ENCODE measurements around the gene MICU1.
"Not testable (repeated sequence)": the region's sequence is repeated elsewhere in the genome, so short reads cannot be mapped to it uniquely, and the experiment has no call there.

The MICU1 gene

DNA sequence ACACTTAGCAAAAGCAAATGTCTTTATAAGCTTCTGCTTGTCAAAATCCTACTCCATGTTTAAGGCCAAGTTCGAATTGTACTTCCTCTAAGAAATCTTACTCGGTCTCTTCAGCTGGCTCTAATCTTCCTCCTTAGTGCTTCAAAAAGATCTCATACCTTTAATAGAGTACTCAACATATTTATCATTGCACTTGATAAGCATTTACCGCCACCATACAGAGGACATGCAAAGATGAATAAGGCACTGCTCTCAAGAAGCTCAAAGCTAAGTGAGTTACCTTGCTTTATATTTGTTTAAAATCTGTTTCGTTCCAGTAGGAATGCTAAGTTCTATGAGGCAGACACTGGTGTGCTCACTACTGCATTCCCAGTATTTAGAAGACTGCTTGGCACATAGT is 209.2 kb downstream of the MICU1 start:
- Mint-ChIP-seq H3K4me3 (no peak overlapping the region), H3K27ac (no peak overlapping the region), H3K36me3 (ENCODE audit: low read depth) (peaks cover 5% of the 10 kb centered on the region), H3K9me3 (no peaks in the 10 kb centered on the region), H3K27me3 (ENCODE audit: low read depth) (no peaks in the 10 kb centered on the region), H3K4me1 (ENCODE audit: low read depth) (no peaks in the 10 kb centered on the region)

DNA sequence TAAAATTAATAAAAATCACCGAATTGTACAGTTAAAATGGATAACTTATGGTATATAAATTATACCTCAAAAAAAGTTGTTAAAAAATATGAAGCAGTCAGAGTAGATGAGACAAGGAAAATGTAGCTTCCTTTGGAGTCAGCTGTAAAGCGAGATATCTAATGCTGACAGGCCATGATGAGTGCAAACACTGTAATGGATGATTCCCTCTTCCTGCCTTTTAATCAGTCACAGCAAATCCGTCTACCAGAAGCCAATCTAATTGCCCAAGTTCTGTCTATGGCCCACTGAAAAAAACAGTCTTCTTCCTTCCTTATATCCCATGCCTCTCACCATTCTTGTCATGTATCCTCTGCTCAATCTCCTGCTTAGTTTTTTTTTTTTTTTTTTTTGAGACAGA is 211.2 kb downstream of the MICU1 start:
- Mint-ChIP-seq H3K27ac (no peak overlapping the region), H3K4me3 (no peak overlapping the region), H3K27me3 (ENCODE audit: low read depth) (no peaks in the 10 kb centered on the region), H3K36me3 (ENCODE audit: low read depth) (peaks cover under 1% of the 10 kb centered on the region), H3K9me3 (no peaks in the 10 kb centered on the region), H3K4me1 (ENCODE audit: low read depth) (no peaks in the 10 kb centered on the region)

- H3K36me3 Mint-ChIP-seq (ENCODE audit: low read depth): no peaks in the 10 kb centered on the region
- H3K4me3 Mint-ChIP-seq: no peak overlapping the region
- H3K9me3 Mint-ChIP-seq: no peaks in the 10 kb centered on the region
- no peaks in the 10 kb centered on the region for H3K4me1 Mint-ChIP-seq (ENCODE audit: low read depth)
- H3K27ac Mint-ChIP-seq: no peak overlapping the region
- H3K27me3 Mint-ChIP-seq (ENCODE audit: low read depth): no peaks in the 10 kb centered on the region
These were observed 216.7 kb downstream of the MICU1 start for GRCh38 chr10:72409167-72409566.

DNA sequence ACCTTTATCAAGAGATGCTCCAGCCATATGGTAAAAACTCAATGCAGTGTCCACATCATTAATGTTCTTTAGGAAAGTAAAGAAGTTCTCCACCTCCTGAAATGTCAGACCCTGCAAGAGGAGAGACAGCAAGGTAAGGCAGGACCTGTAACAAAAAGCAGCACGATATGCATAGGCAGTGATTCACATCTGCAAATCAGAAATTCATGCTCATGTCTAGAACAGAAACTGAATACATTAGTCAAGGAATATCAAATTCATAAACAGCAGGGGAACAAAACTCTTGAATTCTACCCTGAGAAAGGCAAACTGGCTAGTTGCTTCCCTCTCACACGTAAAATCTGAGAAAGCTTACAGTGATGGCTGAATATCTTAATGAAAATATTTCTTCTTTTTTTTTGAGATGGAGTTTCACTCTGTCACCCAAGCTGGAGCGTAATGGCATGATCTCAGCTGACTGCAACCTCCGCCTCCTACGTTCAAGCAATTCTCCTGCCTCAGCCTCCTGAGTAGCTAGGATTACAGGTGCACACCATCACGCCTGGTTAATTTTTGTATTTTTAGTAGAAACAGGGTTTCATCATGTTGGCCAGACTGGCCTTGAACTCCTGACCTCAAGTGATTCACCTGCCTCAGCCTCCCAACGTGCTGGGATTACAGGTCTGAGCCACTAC is 217.8 kb downstream of the MICU1 start:
- Mint-ChIP-seq H3K27ac (no peak overlapping the region), H3K9me3 (no peaks in the 10 kb centered on the region), H3K4me3 (no peak overlapping the region), H3K27me3 (ENCODE audit: low read depth) (no peaks in the 10 kb centered on the region), H3K4me1 (ENCODE audit: low read depth) (no peaks in the 10 kb centered on the region), H3K36me3 (ENCODE audit: low read depth) (no peaks in the 10 kb centered on the region)

GRCh38 chr10:72407471-72407870 is 218.4 kb downstream of the MICU1 start:
- Mint-ChIP-seq H3K36me3 (ENCODE audit: low read depth) (no peaks in the 10 kb centered on the region), H3K27ac (no peak overlapping the region), H3K9me3 (no peaks in the 10 kb centered on the region), H3K27me3 (ENCODE audit: low read depth) (no peaks in the 10 kb centered on the region), H3K4me3 (no peak overlapping the region), H3K4me1 (ENCODE audit: low read depth) (no peaks in the 10 kb centered on the region)

GRCh38 chr10:72395581-72395980 is 230.3 kb downstream of the MICU1 start:
- H3K27me3 Mint-ChIP-seq (ENCODE audit: low read depth); H3K9me3 Mint-ChIP-seq; H3K4me3 Mint-ChIP-seq; H3K4me1 Mint-ChIP-seq (ENCODE audit: low read depth); H3K36me3 Mint-ChIP-seq (ENCODE audit: low read depth); H3K27ac Mint-ChIP-seq: not testable (repeated sequence)

DNA sequence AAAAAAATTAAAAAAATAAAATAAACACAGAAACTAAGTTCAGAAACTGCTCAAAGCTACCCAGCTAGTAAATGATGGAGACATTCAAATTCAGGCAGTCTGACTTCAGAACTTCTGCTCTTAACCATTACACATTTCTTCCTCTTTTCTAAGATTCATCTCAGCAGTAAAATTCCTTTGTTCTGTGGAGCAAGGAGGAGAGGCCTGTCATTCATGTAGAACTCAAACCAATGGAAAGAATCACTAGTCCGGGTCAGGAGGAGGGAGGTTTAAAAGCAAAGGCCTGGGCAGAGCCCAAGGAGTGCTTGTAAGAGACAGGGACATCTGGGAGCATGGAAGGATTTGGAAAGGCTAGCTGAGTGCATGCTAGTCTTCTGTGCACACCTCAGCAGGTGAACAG is 233.3 kb downstream of the MICU1 start:
- H3K36me3 Mint-ChIP-seq (ENCODE audit: low read depth): peaks cover 2% of the 10 kb centered on the region
- no peaks in the 10 kb centered on the region for H3K9me3 Mint-ChIP-seq
- no peaks in the 10 kb centered on the region for H3K4me1 Mint-ChIP-seq (ENCODE audit: low read depth)
- H3K4me3 Mint-ChIP-seq: no peak overlapping the region
- H3K27me3 Mint-ChIP-seq (ENCODE audit: low read depth): no peaks in the 10 kb centered on the region
- no peak overlapping the region for H3K27ac Mint-ChIP-seq

GRCh38 chr10:72390764-72391163 is 235.1 kb downstream of the MICU1 start:
- Mint-ChIP-seq H3K27me3 (ENCODE audit: low read depth) (no peaks in the 10 kb centered on the region), H3K4me3 (no peak overlapping the region), H3K36me3 (ENCODE audit: low read depth) (peaks cover 2% of the 10 kb centered on the region), H3K4me1 (ENCODE audit: low read depth) (no peaks in the 10 kb centered on the region), H3K9me3 (no peaks in the 10 kb centered on the region), H3K27ac (no peak overlapping the region)

- Mint-ChIP-seq H3K4me3 (no peak overlapping the region), H3K27me3 (ENCODE audit: low read depth) (no peaks in the 10 kb centered on the region), H3K27ac (no peak overlapping the region)
These were observed 236.2 kb downstream of the MICU1 start for GRCh38 chr10:72389716-72390115.

GRCh38 chr10:72389014-72389413 is 236.9 kb downstream of the MICU1 start:
- Mint-ChIP-seq H3K27me3 (ENCODE audit: low read depth) (no peaks in the 10 kb centered on the region), H3K9me3 (no peaks in the 10 kb centered on the region), H3K4me1 (ENCODE audit: low read depth) (no peaks in the 10 kb centered on the region), H3K36me3 (ENCODE audit: low read depth) (peaks cover 2% of the 10 kb centered on the region), H3K4me3 (no peak overlapping the region), H3K27ac (no peak overlapping the region)

More at GRCh38 chr10:72389716-72390115, 236.2 kb downstream of the MICU1 start:
- Mint-ChIP-seq H3K4me1 (ENCODE audit: low read depth) (no peaks in the 10 kb centered on the region), H3K9me3 (no peaks in the 10 kb centered on the region), H3K36me3 (ENCODE audit: low read depth) (peaks cover 2% of the 10 kb centered on the region)

DNA sequence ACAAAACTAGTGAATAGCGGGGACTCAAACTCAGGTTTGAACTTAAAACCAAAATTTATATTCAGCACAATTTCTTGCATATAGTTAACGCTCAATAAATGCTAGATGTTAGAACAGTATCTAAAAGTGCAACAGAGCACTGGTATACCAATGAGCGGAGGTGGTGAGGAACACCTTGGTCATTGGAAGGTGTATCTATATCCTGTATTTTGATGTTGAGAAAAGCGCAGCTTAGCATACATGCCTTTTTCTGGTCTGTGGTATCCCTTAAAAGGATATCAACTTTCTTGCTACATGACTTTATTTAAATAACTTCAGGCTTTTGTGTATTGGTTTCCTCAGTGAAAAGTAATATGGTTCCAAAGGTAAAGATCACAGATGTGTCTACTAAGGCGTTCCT is 237.8 kb downstream of the MICU1 start:
- Mint-ChIP-seq H3K36me3 (ENCODE audit: low read depth) (peaks cover 2% of the 10 kb centered on the region), H3K27me3 (ENCODE audit: low read depth) (no peaks in the 10 kb centered on the region), H3K9me3 (no peaks in the 10 kb centered on the region), H3K4me3 (no peak overlapping the region), H3K4me1 (ENCODE audit: low read depth) (no peaks in the 10 kb centered on the region), H3K27ac (no peak overlapping the region)

- Mint-ChIP-seq H3K4me3 (no peak overlapping the region), H3K27ac (no peak overlapping the region), H3K36me3 (ENCODE audit: low read depth) (no peaks in the 10 kb centered on the region), H3K9me3 (no peaks in the 10 kb centered on the region), H3K27me3 (ENCODE audit: low read depth) (no peaks in the 10 kb centered on the region), H3K4me1 (ENCODE audit: low read depth) (no peaks in the 10 kb centered on the region)
These were observed 238.8 kb downstream of the MICU1 start for GRCh38 chr10:72386916-72387586.

DNA sequence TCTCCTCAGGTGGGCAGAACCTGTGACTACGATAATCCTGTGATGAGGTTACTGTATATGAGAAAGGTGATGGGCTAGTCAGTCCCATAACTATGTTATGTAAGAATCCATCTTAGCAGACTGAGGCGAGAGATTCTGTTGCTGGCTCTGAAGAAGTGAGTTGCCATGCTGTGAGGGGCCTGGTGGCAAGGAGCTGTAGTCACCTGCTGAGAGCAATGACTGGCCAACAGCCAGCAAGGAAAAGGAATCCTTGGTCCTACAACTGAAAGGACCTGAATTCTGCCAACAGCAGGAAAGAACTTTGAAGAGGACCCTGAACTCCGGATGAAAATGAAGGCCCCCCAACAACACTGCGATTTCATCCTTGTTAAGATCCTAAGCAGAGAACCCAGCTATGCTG is 240.2 kb downstream of the MICU1 start:
- H3K27ac Mint-ChIP-seq: no peak overlapping the region
- H3K9me3 Mint-ChIP-seq: no peaks in the 10 kb centered on the region
- H3K36me3 Mint-ChIP-seq (ENCODE audit: low read depth): no peaks in the 10 kb centered on the region
- no peak overlapping the region for H3K4me3 Mint-ChIP-seq
- no peaks in the 10 kb centered on the region for H3K27me3 Mint-ChIP-seq (ENCODE audit: low read depth)
- H3K4me1 Mint-ChIP-seq (ENCODE audit: low read depth): no peaks in the 10 kb centered on the region

DNA sequence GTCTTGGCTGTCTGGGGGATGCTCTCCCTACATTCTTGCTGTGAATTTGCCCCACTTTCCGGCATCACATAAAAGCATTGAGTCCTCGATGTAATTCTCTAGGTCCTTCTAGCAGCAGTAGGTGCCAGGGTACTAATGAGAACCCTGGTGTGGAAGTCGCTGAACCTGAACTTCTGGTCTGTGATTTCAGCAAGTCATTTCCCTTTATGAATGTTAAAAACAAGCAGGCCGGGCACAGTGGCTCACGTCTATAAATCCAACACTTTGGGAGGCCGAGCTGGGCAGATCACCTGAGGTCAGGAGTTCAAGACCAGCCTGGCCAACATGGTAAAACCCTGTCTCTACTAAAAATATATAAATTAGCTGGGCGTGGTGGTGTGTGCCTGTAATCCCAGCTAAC is 240.9 kb downstream of the MICU1 start:
- H3K27ac Mint-ChIP-seq; H3K4me3 Mint-ChIP-seq; H3K27me3 Mint-ChIP-seq (ENCODE audit: low read depth): not testable (repeated sequence)

DNA sequence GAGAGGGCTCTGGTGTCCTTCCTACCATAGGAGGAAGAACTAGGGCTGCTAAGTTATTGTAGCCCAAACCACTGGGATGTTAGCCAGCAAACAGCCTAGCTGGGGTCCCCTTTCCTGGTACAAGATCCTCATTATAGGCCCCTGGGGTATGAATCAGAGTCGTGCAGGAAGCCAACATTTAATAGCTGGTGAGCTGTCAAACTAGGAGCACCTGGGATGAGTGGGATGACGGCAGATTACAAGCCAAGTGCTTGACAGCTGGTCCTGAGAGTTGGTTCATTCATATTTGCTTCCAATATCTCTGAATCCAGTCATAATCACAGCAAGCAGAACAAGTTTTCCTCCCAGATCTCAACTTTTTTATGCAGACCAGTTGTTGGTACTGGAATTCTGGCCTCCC is 246.1 kb downstream of the MICU1 start:
- peaks cover 13% of the 10 kb centered on the region for H3K4me1 Mint-ChIP-seq (ENCODE audit: low read depth)
- no peak overlapping the region for H3K4me3 Mint-ChIP-seq
- no peaks in the 10 kb centered on the region for H3K9me3 Mint-ChIP-seq
- no peak overlapping the region for H3K27ac Mint-ChIP-seq
- H3K27me3 Mint-ChIP-seq (ENCODE audit: low read depth): no peaks in the 10 kb centered on the region
- no peaks in the 10 kb centered on the region for H3K36me3 Mint-ChIP-seq (ENCODE audit: low read depth)

More for the DNA sequence above, 240.9 kb downstream of the MICU1 start:
- H3K9me3 Mint-ChIP-seq; H3K36me3 Mint-ChIP-seq (ENCODE audit: low read depth); H3K4me1 Mint-ChIP-seq (ENCODE audit: low read depth): not testable (repeated sequence)
